Lung (tissue), 12 donors: ENCODE measurements around the gene ST3GAL5. TPM values are rescaled to one million over a fixed set of nuclear protein-coding genes. Genes with fewer than 3 reads are reported as not detected.
"Not testable (repeated sequence)": the region's sequence is repeated elsewhere in the genome, so short reads cannot be mapped to it uniquely, and the experiment has no call there.

ENCODE experiments used
- ATAC-seq: fragments of 200-7000 bp; cut with Tn5 transposase; one replicate; pipeline ENCODE4 v1.9.1; 2020; ENCODE audit warnings: moderate number of reproducible peaks; ENCODE audit not compliant: insufficient read depth, low FRiP score
- DNase-seq, 3 donors: peaks; one replicate each; pipeline ENCODE4 v3.0.0-alpha.2; 2013 to 2017
- H3K27ac ChIP-seq, 2 donors: one replicate each; pipeline ENCODE4 v1.5.1; 2013; ENCODE audit warnings: mild to moderate bottlenecking in 2 of 2, moderate library complexity in 2 of 2, control low read depth in 1 of 2, inconsistent platforms in 1 of 2, low read depth in 1 of 2, low read length in 1 of 2
- H3K27me3 ChIP-seq, 3 donors: one replicate each; pipeline ENCODE4 v1.5.1; 2013; ENCODE audit warnings: low read length in 2 of 3; ENCODE audit not compliant: control insufficient read depth in 3 of 3, insufficient read depth in 3 of 3
- H3K36me3 ChIP-seq, 4 donors: one replicate each; pipeline ENCODE4 v1.5.1; 2013; ENCODE audit warnings: low read length in 4 of 4, mild to moderate bottlenecking in 1 of 4, moderate library complexity in 1 of 4; ENCODE audit not compliant: control insufficient read depth in 4 of 4, insufficient read depth in 4 of 4
- H3K4me1 ChIP-seq, 5 donors: one replicate each; pipeline ENCODE4 v1.5.1; 2013; ENCODE audit warnings: low read length in 5 of 5, mild to moderate bottlenecking in 2 of 5, moderate library complexity in 1 of 5; ENCODE audit not compliant: control insufficient read depth in 5 of 5, insufficient read depth in 5 of 5
- H3K4me3 ChIP-seq: one replicate; pipeline ENCODE4 v1.5.1; 2013; ENCODE audit warnings: mild to moderate bottlenecking, control low read depth, moderate library complexity
- H3K9ac ChIP-seq, 2 donors: one replicate each; pipeline ENCODE4 v1.5.1; 2013; ENCODE audit warnings: low read length in 2 of 2, control low read depth in 1 of 2; ENCODE audit not compliant: insufficient read depth in 1 of 2
- H3K9me3 ChIP-seq, 4 donors: one replicate each; pipeline ENCODE4 v1.5.1; 2013; ENCODE audit warnings: low read length in 3 of 4, mild to moderate bottlenecking in 1 of 4, moderate library complexity in 1 of 4; ENCODE audit not compliant: control insufficient read depth in 4 of 4, insufficient read depth in 3 of 4
- CTCF ChIP-seq: IDR thresholded peaks from 2 replicates; pipeline ENCODE4 v1.5.1; 2012; ENCODE audit warnings: mild to moderate bottlenecking; ENCODE audit errors: control extremely low read depth, extremely low read depth
- WGBS, 2 donors: extraction: QIAGEN DNeasy Blood & Tissue Kit; methylation state at CpG; one replicate each; pipeline ENCODE4 v1.1.7; 2013; 5-methylcytosine and 5-hydroxymethylcytosine counted together
- polyA plus RNA-seq, 2 donors: library from polyadenylated mRNA; stranded (reverse); fragments of 200-250 nt; gene quantifications; one replicate each; pipeline ENCODE4 v1.2.1, GENCODE V29; 2013
- total RNA-seq, 2 donors: library from RNA; depleted of rRNA in 1 of 2; stranded (reverse); fragments of >200 nt in 1 of 2; gene quantifications; one replicate each; pipeline ENCODE4 v1.2.1, GENCODE V29; 2014 to 2021
- donor health status: control.
- donor health status: control.
- donor health status: Bipolar disorder and iron deficiency.
- donor health status: healthy.
- donor health status: DM: yes; HTN: yes; CAD: no.

ST3GAL5 gene
- total and polyA plus RNA-seq, 4 donors: 31.1 to 149 (median 64.4) TPM

GRCh38 chr2:85831735-85832134 is 57.1 kb downstream of the ST3GAL5 start:
- no peak overlapping the region for H3K9ac ChIP-seq
- no peak overlapping the region for H3K27ac ChIP-seq
- H3K4me1 ChIP-seq: peaks cover 0 to 4% (median 3%) of the 10 kb centered on the region in 5 donors
- no peak overlapping the region for H3K4me3 ChIP-seq
- 93 to 96% methylated on average over 2 of the region's 2 CpGs for WGBS, 2 donors
- ATAC-seq (no peak), DNase-seq (no peak)
- no peaks in the 10 kb centered on the region for H3K36me3 ChIP-seq
- no peak for TF ChIP-seq CTCF
- H3K9me3 ChIP-seq: no peaks in the 10 kb centered on the region
- H3K27me3 ChIP-seq: no peaks in the 10 kb centered on the region

- WGBS, 2 donors: 33 to 93% methylated on average over 1 of the region's 1 CpG
- no peak overlapping the region for H3K9ac ChIP-seq
- no peaks in the 10 kb centered on the region for H3K27me3 ChIP-seq
- no peak overlapping the region for H3K4me3 ChIP-seq
- H3K27ac ChIP-seq: no peak overlapping the region
- peaks cover 0 to 4% (median 3%) of the 10 kb centered on the region in 5 donors for H3K4me1 ChIP-seq
- DNase-seq: no peak
- no peak for TF ChIP-seq CTCF
- H3K9me3 ChIP-seq: no peaks in the 10 kb centered on the region
- no peaks in the 10 kb centered on the region for H3K36me3 ChIP-seq
- ATAC-seq: no peak
Measured at GRCh38 chr2:85830645-85831044, 58.1 kb downstream of the ST3GAL5 start.

GRCh38 chr2:85829394-85829793 is 59.4 kb downstream of the ST3GAL5 start:
- H3K27ac ChIP-seq, H3K4me3 ChIP-seq, H3K4me1 ChIP-seq, ATAC-seq, H3K9ac ChIP-seq, H3K9me3 ChIP-seq, H3K27me3 ChIP-seq, H3K36me3 ChIP-seq, DNase-seq: not testable (repeated sequence)
- WGBS, 2 donors: 72 to 85% methylated on average over 4 of the region's 4 CpGs

- ATAC-seq (no peak), DNase-seq (no peak)
- peaks cover 0 to 4% (median 3%) of the 10 kb centered on the region in 5 donors for H3K4me1 ChIP-seq
- no peaks in the 10 kb centered on the region for H3K36me3 ChIP-seq
- no peak overlapping the region for H3K9ac ChIP-seq
- no peaks in the 10 kb centered on the region for H3K27me3 ChIP-seq
- H3K4me3 ChIP-seq: no peak overlapping the region
- H3K9me3 ChIP-seq: no peaks in the 10 kb centered on the region
- WGBS, 2 donors: 81 to 88% methylated on average over 7 of the region's 7 CpGs
- H3K27ac ChIP-seq: no peak overlapping the region
- TF ChIP-seq CTCF: no peak
Measured at GRCh38 chr2:85828725-85829124, 60.1 kb downstream of the ST3GAL5 start.
